ENCODE results near the gene MYMK.

The MYMK gene

GRCh38 chr9:133467101-133467500 lies 57.7 kb downstream of the MYMK start:
- TF ChIP-seq YY1 (IDR thresholded peaks at IDR 0.05; ENCODE audit: insufficient read depth, insufficient read length) (no peak), ZNF274 (IDR thresholded peaks at IDR 0.05; ENCODE audit: low read depth, low read length) (no peak), SUZ12 (IDR thresholded peaks at IDR 0.05; ENCODE audit: extremely low read depth, insufficient read depth, insufficient read length) (no peak)
- H3K9me3 ChIP-seq (ENCODE audit: insufficient read depth, low read length): no peaks in the 10 kb centered on the region
- H3K27me3 ChIP-seq (ENCODE audit: insufficient read depth, insufficient read length): no peaks in the 10 kb centered on the region
- no peak for DNase-seq (ENCODE audit: low read depth, low spot score)
- peaks cover 8% of the 10 kb centered on the region for H3K4me1 ChIP-seq (ENCODE audit: insufficient read depth, insufficient read length)
- H3K9ac ChIP-seq (ENCODE audit: insufficient read length, low read depth): no peak overlapping the region
- no peak overlapping the region for H3K4me3 ChIP-seq (ENCODE audit: insufficient read length, low read depth)
- H3K36me3 ChIP-seq (ENCODE audit: insufficient read depth, insufficient read length, low read length): peaks cover 25% of the 10 kb centered on the region

- peaks cover 15% of the 10 kb centered on the region for H3K36me3 ChIP-seq (ENCODE audit: insufficient read depth, insufficient read length, low read length)
- peaks cover 14% of the 10 kb centered on the region for H3K4me1 ChIP-seq (ENCODE audit: insufficient read depth, insufficient read length)
- H3K4me3 ChIP-seq (ENCODE audit: insufficient read length, low read depth): no peak overlapping the region
- TF ChIP-seq SUZ12 (IDR thresholded peaks at IDR 0.05; ENCODE audit: extremely low read depth, insufficient read depth, insufficient read length): no peak
- no peak for TF ChIP-seq ZNF274 (IDR thresholded peaks at IDR 0.05; ENCODE audit: low read depth, low read length)
- TF ChIP-seq YY1 (IDR thresholded peaks at IDR 0.05; ENCODE audit: insufficient read depth, insufficient read length): no peak
- no peaks in the 10 kb centered on the region for H3K27me3 ChIP-seq (ENCODE audit: insufficient read depth, insufficient read length)
- DNase-seq (ENCODE audit: low read depth, low spot score): no peak
- no peaks in the 10 kb centered on the region for H3K9me3 ChIP-seq (ENCODE audit: insufficient read depth, low read length)
- H3K9ac ChIP-seq (ENCODE audit: insufficient read length, low read depth): no peak overlapping the region
These were observed 58.8 kb downstream of the MYMK start for GRCh38 chr9:133465984-133466383.

GRCh38 chr9:133464638-133465037 lies 60.1 kb downstream of the MYMK start:
- Histone ChIP-seq H3K4me1 (ENCODE audit: insufficient read depth, insufficient read length) (peaks cover 17% of the 10 kb centered on the region), H3K9me3 (ENCODE audit: insufficient read depth, low read length) (no peaks in the 10 kb centered on the region), H3K9ac (ENCODE audit: insufficient read length, low read depth) (no peak overlapping the region), H3K27me3 (ENCODE audit: insufficient read depth, insufficient read length) (no peaks in the 10 kb centered on the region), H3K4me3 (ENCODE audit: insufficient read length, low read depth) (no peak overlapping the region), H3K36me3 (ENCODE audit: insufficient read depth, insufficient read length, low read length) (peaks cover 8% of the 10 kb centered on the region)
- TF ChIP-seq SUZ12 (IDR thresholded peaks at IDR 0.05; ENCODE audit: extremely low read depth, insufficient read depth, insufficient read length): no peak
- no peak for TF ChIP-seq ZNF274 (IDR thresholded peaks at IDR 0.05; ENCODE audit: low read depth, low read length)
- TF ChIP-seq YY1 (IDR thresholded peaks at IDR 0.05; ENCODE audit: insufficient read depth, insufficient read length): no peak
- DNase-seq (ENCODE audit: low read depth, low spot score): no peak

All from NT2/D1 (cell line).